ENCODE measurements around the gene RGSL1.

RGSL1 gene

DNA sequence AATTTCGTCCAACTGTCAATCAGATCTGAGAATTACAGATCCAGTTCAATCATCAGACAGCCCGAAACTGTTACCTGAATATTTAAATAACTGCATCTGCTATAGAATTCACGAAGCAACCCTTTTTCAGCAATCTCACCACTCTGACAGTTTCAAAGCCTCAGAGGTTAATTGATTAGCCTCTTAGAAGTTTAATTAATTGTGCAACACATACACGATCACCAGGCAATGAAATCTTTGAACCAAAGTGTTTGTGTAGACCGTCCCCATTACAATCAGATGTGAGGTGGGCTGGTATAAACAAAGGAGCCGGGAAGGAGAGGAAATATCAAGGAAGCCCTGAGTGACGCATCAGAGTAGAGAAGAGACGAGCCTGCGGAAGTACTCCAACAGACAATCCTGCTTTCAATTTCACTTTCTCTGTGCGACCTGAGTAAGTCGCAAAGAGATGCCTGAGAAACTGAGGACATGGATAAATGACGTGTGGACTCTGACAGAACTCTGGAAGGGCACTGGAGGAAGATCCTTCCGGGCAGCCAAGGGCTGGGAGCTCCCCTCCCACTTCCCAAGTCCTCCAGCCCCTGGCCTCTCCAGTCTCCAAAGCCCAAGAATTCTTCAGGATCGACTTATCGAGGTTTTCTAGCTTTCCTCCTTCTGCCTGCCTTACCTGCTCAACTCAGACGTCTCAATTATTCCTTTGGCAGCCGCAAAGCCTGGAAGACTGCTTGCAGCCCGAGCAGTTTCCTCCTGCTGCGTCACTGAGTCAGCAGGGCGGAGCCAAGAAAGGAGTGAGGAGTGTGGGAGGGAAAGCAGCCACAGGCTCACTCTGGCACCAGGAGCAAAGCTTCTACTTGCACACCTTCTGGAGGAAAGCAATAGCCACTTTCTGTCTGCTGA is 138.8 kb downstream of the RGSL1 start, which contains the start of gene RNASEL:
Gene RNASEL, minus strand, starts transcription at position 757 of the 897 bp plus-strand sequence. CDS start 2,450 bp downstream, outside the sequence.
- DNase-seq (ENCODE audit: low read depth in 2 of 2), result peak; percentile 36 to 42

- DNase-seq (ENCODE audit: low read depth in 2 of 2), result no peak
Measured at GRCh38 chr1:182589520-182589919, 139.6 kb downstream of the RGSL1 start.

DNA sequence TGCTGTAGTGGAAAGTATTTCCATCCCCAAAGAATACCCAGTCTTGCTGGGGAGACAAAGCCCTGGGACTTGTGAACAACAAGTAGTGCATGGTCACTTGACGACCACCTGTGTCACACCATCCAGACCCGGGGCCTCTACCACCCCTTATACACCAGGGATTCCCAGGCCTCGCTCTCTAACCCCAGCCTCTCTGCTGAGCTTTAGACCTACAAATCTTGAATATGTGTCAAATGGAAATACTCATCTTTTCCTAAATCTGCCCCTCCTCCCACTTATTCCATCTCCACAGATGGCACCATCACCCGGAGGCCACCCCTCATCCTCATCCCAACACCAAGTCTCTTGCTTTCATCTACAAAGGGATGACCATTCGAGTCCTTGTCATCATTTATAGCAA is 140.0 kb downstream of the RGSL1 start:
- no peak for DNase-seq (ENCODE audit: low read depth in 2 of 2)

GRCh38 chr1:182595641-182596240 is 145.8 kb downstream of the RGSL1 start:
- peak in 1 of 2 donors; percentile 51 for DNase-seq (ENCODE audit: low read depth in 2 of 2)

DNA sequence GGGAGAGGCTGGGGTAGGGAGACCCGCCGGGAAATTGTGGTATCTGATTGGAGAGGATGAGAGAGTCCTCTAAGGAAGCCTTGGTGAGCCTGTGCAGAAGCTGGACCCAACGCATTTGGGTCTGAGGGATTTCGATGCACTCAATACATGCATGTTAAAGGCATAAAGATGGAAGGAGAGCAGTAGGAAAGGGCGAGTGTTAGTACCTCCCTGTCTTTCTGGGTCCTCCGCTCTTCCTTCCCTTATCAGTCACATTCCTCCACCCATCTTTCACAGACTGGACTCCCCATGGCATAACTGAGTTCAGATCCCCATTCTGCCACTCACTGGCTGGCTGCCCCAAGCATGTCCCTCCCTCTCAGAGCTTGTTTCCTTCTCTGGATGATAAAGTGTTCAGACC is 147.0 kb downstream of the RGSL1 start:
- DNase-seq (ENCODE audit: low read depth in 2 of 2), result no peak

GRCh38 chr1:182598296-182598695 is 148.3 kb downstream of the RGSL1 start:
- DNase-seq (ENCODE audit: low read depth in 2 of 2), result no peak

DNA sequence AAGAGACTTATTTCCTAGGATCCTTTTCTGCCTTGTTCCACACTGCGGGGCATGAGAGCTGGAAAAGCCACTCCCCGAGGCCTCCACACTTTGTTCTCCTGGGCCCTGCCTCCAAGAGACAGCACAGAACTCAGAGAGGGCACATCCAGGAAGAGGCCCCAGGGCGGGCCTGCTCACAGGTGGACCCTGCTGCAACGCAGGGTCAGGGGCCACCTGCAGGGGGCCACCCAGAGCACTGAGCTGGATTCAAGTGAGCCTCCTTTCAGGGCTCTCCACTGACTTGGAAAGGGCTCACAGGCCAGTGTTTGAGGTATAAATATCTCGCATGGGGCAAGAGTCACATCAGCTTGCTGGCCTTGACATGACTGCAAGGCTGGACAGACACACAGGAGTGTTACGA is 149.4 kb downstream of the RGSL1 start:
- DNase-seq (ENCODE audit: low read depth in 2 of 2), result no peak

DNA sequence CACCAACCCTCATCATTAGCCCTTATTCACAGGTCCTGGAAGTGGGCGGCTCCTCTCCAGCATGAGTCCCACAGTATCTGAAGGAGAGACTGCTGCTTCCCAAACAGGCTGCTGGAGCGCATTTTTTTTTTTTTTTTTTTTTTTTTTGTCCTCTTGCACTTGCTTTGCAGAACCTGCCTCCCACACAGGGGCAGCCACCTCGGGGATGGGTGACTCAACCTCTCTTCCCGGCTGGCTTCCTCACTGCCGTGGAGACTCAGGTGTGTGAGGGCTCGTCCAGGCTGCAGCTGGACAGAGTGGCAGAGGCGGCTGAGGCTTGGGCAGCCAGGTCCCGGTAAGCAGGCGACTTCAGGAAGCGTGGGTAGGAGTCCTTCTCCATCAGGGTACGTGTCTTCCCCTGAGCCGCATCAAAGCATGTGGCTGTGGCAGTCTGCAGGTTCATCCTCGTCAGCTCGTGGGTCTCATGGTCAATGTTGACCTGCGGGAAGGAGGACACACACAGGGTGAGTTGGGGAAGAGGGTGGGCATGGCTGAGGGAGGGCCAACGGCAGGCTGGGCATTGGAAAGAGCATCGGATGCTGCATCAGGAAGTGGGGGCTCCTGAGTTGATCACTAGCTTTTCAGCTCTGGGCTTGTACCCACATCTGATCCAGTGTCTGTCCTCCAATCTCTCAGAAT is 150.2 kb downstream of the RGSL1 start:
- no peak for DNase-seq (ENCODE audit: low read depth in 2 of 2)

- DNase-seq (ENCODE audit: low read depth in 2 of 2), result no peak
Measured at GRCh38 chr1:182600745-182601415, 150.9 kb downstream of the RGSL1 start.

- peak in 1 of 2 donors; percentile 44 for DNase-seq (ENCODE audit: low read depth in 2 of 2)
Measured at GRCh38 chr1:182601416-182601786, 151.5 kb downstream of the RGSL1 start.

DNA sequence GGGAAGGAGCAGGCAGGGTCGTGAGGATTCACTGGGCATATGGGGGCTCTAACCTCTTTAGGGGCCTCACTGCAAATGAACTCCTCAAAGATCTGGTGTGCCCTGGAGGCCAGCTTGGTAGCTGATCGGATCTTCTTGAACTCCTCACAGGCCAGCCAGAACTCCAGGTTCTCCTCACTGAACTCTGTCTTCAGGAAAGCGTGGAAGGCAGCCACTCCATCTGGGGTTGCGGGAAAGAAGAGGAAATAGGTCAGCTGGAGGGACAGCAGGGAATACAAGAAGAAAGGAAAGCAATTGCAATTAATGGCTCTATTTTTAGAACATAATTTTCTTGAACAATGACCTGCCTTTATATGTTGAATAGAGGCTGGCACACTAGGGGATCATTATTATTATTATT is 152.0 kb downstream of the RGSL1 start:
- no peak for DNase-seq (ENCODE audit: low read depth in 2 of 2)

DNA sequence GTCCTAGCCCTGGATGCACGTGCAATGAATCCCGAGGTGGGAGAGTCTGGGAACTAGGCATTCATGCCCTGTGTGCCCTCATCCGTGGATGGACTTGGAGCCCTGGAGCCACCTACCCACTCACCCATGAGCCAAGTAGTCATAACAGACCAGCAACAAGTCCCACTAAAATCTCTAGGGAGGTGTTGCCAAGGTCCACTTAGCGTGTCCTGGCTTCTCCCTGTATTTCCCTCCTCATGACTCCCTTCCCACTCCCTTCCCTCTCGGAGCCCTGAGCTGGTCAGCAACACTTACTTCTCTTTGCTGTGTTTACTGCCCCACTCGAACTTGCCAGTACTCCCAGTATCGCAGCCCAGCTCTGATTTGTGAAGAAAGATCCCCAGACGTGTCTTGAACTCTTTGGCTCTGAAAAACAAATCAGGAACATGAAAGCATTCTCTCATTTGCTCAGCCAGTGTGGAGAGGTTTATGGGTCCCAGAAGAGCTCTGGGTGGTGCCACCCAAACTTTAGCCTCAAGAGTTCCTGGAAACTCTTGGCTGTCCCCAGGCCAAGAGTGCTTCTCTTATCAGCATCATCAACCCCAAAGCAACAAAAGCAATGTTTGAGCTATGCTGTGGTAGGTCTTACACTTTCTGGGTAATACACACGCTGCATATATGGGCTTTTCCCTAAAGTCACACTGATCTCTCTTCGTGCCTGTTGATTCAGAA is 153.1 kb downstream of the RGSL1 start:
- DNase-seq (ENCODE audit: low read depth in 2 of 2), result no peak

DNA sequence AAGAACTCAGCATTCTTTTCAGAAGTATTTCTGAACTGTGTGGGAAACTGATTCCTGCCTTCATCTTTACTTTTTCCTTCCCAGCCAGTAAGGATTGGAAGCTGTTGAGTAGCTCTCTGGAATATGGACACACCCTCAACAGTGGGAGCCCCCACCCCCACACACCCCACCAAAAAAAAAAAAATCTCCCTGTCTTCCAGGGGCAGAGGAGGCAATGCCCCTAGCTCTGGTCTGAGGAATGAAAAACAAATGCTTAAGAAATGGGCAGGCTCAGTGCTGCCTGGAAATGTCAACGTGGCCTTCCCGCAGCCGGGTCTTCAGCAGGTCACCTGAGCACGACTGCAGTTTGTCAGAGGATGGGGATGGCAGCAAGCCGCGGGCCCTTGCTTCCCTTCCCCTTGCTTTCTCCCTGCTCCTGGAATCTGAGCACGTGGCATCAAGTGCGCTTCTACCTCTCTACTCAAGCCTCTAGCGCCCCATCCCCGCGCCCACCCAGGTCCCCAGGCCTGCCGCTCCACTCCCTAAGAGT is 153.8 kb downstream of the RGSL1 start:
- DNase-seq (ENCODE audit: low read depth in 2 of 2), result no peak

DNA sequence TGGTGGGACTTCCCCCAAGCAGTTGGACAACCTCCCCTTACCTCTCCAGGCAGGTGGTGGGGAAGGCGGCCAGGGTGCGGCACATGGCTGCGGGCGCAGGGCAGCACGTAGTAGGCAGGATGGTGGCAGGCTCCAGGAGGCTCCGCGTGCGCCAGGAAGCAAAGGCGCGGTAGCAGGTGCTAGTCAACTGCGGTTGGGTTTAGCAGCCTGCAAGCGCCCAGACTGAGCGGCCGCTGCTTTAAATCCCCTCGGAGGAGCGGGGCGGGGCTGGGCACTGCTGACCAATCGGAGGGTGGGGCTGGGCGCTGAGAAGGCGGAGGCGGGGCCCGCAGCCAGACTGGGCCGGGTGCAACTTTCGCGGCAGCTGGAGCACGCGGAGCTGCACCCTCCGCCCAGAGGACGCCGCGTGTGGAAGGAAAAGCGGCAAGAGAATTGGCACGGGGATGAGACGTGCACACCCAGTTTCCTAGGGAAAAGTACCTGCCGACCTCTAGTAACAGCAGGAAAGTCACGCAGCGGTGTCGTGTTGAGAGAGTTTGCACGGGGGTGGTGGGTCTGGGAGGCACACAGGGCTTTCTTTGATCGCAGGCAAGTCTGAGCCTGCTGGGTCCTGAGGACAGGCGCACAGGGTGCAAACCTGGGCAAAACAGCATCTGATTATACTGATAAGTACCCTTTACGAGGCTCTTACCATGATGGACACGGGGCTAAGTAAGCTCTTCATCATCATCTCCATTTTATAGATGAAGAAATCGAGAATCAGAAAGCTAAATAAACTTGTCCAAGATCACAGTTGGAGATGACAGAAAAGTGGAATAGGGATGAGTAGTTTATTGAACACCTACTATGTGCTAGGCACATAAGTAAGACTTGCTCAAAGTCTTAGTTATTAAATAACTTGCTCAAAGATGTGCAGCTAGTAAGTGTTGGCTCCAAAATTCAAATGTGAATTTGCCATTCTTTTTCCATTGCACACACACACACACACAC is 154.5 kb downstream of the RGSL1 start, which contains the start of gene RGS16:
Gene RGS16, minus strand, starts transcription at position 215 of the 990 bp plus-strand sequence. Its CDS starts 130 bp downstream, at position 85.
- DNase-seq (ENCODE audit: low read depth in 2 of 2), result peak; percentile 74 to 88

GRCh38 chr1:182607566-182607965 is 157.6 kb downstream of the RGSL1 start:
- DNase-seq (ENCODE audit: low read depth in 2 of 2), result no peak

DNA sequence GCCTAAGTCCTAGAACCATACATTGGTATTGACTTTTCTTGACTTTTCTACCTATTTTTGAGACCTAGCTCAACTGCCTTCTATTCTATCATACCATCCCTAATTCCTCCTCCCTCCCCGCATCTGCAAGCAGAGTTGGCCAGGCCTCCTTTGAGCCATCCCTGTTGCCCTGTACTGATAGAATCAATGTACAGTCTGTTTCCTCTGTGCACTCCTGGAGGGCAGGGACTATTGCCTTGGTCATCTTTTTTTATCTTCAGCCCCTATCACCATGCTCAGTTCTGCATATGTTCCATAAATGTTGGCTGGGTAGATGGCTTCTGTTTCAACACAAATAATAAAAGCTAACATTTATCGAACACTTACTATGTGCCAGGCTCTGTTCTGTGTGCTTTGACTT is 158.3 kb downstream of the RGSL1 start:
- DNase-seq (ENCODE audit: low read depth in 2 of 2), result no peak

- DNase-seq (ENCODE audit: low read depth in 2 of 2), result no peak
Measured at GRCh38 chr1:182608845-182609610, 159.1 kb downstream of the RGSL1 start.

Measured in stimulated activated CD8-positive, alpha-beta memory T cell treated with anti-CD3 and anti-CD28 coated beads, Interleukin-7, amount 100 ng/mL, for 4 hours (primary cell).